ENCODE data around the gene GPRIN2.

DNA sequence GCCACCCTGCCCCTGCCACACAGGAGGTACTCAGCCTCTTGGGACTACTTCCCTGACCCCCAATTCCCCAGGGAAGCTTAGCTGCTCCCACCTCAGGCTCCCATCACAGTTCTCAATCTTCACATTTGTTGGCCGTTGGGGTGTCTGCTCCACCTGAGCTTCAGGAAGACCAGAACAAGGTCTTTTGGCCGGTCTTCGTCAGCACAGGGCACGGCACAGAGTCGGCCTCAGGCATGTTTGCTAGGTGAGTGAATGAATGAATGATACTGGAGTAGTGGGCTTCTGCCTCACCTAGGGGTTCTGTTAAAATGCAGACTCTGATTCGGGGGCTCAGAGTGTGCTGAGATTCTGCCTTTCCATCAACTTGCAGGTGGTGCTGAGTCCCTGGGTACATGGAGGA, 20.3 kb downstream of the GPRIN2 start:
- TF ChIP-seq, protein P1, sequence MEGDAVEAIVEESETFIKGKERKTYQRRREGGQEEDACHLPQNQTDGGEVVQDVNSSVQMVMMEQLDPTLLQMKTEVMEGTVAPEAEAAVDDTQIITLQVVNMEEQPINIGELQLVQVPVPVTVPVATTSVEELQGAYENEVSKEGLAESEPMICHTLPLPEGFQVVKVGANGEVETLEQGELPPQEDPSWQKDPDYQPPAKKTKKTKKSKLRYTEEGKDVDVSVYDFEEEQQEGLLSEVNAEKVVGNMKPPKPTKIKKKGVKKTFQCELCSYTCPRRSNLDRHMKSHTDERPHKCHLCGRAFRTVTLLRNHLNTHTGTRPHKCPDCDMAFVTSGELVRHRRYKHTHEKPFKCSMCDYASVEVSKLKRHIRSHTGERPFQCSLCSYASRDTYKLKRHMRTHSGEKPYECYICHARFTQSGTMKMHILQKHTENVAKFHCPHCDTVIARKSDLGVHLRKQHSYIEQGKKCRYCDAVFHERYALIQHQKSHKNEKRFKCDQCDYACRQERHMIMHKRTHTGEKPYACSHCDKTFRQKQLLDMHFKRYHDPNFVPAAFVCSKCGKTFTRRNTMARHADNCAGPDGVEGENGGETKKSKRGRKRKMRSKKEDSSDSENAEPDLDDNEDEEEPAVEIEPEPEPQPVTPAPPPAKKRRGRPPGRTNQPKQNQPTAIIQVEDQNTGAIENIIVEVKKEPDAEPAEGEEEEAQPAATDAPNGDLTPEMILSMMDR (IDR thresholded peaks at IDR 0.05): no peak
- TF ChIP-seq POLR2A (IDR thresholded peaks at IDR 0.05): no peak

Data from testis (tissue), 2 donors.